Measurements from ENCODE around the gene CPT1C. TPM values are rescaled to one million over a fixed set of nuclear protein-coding genes. Genes with fewer than 3 reads are reported as not detected.

The CPT1C gene
- total and polyA plus RNA-seq, 2 donors (not counting 1 experiment from before 2014, with no cell fraction given), result 0.30 to 1.7 TPM

- Histone ChIP-seq H3K27ac (ENCODE audit: low read length in 2 of 2) (peak within 1 kb of the TSS; percentile 91 to 96), H2AFZ (ENCODE audit: insufficient read depth, low read depth, low read length, poor library complexity, severe bottlenecking) (peak within 1 kb of the TSS; percentile 81), H3K4me3 (ENCODE audit: control extremely low read depth in 1 of 5, extremely low read depth in 1 of 5, insufficient read depth in 1 of 5, low read depth in 2 of 5, low read length in 4 of 5) (peak within 1 kb of the TSS; percentile 64 to 97 (median 90)), H4K20me1 (ENCODE audit: control insufficient read depth, insufficient read depth, low read length, poor library complexity, severe bottlenecking) (peaks cover 23% of the 10 kb centered on the region), H3K9ac (ENCODE audit: low read length) (peak within 1 kb of the TSS; percentile 87), H3K4me2 (replicated peaks; ENCODE audit: low read depth, low read length, poor library complexity, severe bottlenecking) (peak within 1 kb of the TSS; percentile 98), H3K27me3 (replicated peaks in 1 of 4; ENCODE audit: control extremely low read depth in 1 of 4, control insufficient read depth in 3 of 4, insufficient read depth in 4 of 4, low read length in 3 of 4) (no peaks in the 10 kb centered on the region), H3K36me3 (replicated peaks in 1 of 2; ENCODE audit: control extremely low read depth in 1 of 2, control insufficient read depth in 1 of 2, extremely low read depth in 1 of 2, insufficient read depth in 2 of 2, low read length in 1 of 2) (peaks cover 0 to 20% of the 10 kb centered on the region in 2 experiments), H3K9me3 (ENCODE audit: control extremely low read depth in 1 of 3, control insufficient read depth in 2 of 3, insufficient read depth in 1 of 3, low read length in 2 of 3) (no peaks in the 10 kb centered on the region), H3K4me1 (ENCODE audit: control insufficient read depth in 2 of 2, insufficient read depth in 2 of 2, low read length in 2 of 2) (peaks cover 37 to 55% of the 10 kb centered on the region in 2 donors), H3K79me2 (ENCODE audit: control insufficient read depth, insufficient read depth, low read length) (peaks cover 60% of the 10 kb centered on the region)
- peak; percentile 63 for ATAC-seq (ENCODE audit: low read depth)
- H3K9me3 Mint-ChIP-seq (ENCODE audit: insufficient read depth), result no peaks in the 10 kb centered on the region
- DNase-seq, result peak; percentile 100
- POLR2A ChIA-PET, result interaction anchor here (0.5 to 3.4 kb wide), 13 partner anchors 22 to 288 kb away, joined by 3 to 53 read pairs (median 5); partner anchors contain the start of genes ATF5, NOSIP, NUP62 and PRMT1
- WGBS (ENCODE audit: insufficient coverage), result under 1% methylated on average over 86 of the region's 87 CpGs
- H3K27ac Mint-ChIP-seq, result peak within 1 kb of the TSS; percentile 95
- CTCF ChIA-PET, result interaction anchor here (0.9 to 2.3 kb wide), 4 partner anchors 23 to 71 kb away, joined by 3 to 9 read pairs (median 6); partner anchors contain the start of gene IRF3
- H3K27me3 Mint-ChIP-seq, result no peaks in the 10 kb centered on the region
- intact Hi-C loops (cut with micrococcal nuclease), result loop anchor here (1.0 to 2.0 kb wide), 6 partner anchors 146 to 1277 kb away; partner anchors contain the start of genes AKT1S1, ALDH16A1, PNKP and RPS11
- no peak for TF ChIP-seq CTCF (IDR thresholded peaks at IDR 0.05)
- no peak for TF ChIP-seq EZH2 (IDR thresholded peaks at IDR 0.05; ENCODE audit: borderline replicate concordance, insufficient read depth, low read depth, low read length, poor library complexity, severe bottlenecking)
- H3K4me3 Mint-ChIP-seq, result peak within 1 kb of the TSS; percentile 96
- H3K4me1 Mint-ChIP-seq, result peaks cover 53% of the 10 kb centered on the region
Measured at GRCh38 chr19:49641688-49642491, 49.0 kb upstream of the CPT1C start, which contains the start of gene SCAF1. TSS of gene SCAF1 (plus strand) at chr19:49642209. CDS start at chr19:49645027, 2,818 bp downstream.
